C4-2B (cell line): Measurements from ENCODE around the gene ENO3.

Experiments used
- ZFX ChIP-seq: fragments of 450-650 bp; IDR thresholded peaks from 2 replicates; pipeline ENCODE4 v1.6.1; 2017
- TF ChIP-seq, protein P1 (sequence below): fragments of 450-650 bp; conservative IDR thresholded peaks from 2 replicates; pipeline ENCODE4 v1.5.1; 2017; ENCODE audit warnings: mild to moderate bottlenecking

DNA sequence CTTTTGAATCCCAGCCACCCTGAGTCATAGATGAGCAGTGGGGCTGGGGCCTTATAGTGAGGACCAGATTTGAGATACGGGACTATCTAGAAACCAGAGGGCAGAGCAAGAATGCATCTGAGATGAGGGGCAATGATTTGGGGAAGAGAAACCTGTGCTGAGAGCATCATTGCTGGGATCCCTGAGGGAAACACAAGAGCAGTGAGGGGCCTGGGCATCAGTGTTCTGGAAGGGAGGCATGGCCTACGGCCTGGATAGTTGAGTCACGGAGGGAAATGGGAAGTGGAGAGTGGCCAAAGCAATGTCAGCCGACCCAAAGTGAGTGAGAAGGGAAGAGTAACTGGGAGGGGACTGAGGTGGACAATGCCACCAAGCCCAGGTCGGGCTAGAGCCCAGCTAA is 31.4 kb downstream of the ENO3 start:
- TF ChIP-seq, protein P1, sequence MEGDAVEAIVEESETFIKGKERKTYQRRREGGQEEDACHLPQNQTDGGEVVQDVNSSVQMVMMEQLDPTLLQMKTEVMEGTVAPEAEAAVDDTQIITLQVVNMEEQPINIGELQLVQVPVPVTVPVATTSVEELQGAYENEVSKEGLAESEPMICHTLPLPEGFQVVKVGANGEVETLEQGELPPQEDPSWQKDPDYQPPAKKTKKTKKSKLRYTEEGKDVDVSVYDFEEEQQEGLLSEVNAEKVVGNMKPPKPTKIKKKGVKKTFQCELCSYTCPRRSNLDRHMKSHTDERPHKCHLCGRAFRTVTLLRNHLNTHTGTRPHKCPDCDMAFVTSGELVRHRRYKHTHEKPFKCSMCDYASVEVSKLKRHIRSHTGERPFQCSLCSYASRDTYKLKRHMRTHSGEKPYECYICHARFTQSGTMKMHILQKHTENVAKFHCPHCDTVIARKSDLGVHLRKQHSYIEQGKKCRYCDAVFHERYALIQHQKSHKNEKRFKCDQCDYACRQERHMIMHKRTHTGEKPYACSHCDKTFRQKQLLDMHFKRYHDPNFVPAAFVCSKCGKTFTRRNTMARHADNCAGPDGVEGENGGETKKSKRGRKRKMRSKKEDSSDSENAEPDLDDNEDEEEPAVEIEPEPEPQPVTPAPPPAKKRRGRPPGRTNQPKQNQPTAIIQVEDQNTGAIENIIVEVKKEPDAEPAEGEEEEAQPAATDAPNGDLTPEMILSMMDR = no peak
- TF ChIP-seq ZFX = no peak
